HG03460 (cell line): ENCODE results near the gene CTPS2.
"Not testable (repeated sequence)": the region's sequence is repeated elsewhere in the genome, so short reads cannot be mapped to it uniquely, and the experiment has no call there.

Experiments
- ATAC-seq: cut with Tn5 transposase; IDR thresholded peaks from one replicate; pipeline ENCODE4 v1.9.1; 2021; ENCODE audit not compliant: unreplicated experiment

CTPS2 gene

DNA sequence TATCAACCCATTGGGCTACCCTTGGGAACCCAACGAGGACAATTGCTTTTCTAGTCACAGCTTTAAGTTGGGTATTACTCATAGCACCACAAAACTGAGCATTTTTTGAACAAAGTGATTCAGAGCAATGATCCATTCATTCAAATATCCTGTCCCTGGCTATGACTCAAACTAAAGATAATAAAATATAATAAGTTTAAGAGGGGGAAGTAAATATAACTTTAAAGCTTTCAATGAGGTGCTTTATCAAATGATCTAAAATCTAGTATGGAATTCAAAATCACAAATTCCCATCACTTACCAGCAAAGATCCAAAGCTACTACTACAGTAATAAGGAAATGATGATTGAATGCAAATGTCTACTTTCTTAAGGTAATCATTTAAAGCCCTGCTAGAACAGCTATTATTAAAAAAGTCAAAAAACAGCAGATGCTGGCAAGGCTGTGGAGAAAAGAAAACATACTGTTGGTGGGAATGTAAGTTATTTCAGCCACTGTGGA is 102.3 kb downstream of the CTPS2 start:
- no peak for ATAC-seq

DNA sequence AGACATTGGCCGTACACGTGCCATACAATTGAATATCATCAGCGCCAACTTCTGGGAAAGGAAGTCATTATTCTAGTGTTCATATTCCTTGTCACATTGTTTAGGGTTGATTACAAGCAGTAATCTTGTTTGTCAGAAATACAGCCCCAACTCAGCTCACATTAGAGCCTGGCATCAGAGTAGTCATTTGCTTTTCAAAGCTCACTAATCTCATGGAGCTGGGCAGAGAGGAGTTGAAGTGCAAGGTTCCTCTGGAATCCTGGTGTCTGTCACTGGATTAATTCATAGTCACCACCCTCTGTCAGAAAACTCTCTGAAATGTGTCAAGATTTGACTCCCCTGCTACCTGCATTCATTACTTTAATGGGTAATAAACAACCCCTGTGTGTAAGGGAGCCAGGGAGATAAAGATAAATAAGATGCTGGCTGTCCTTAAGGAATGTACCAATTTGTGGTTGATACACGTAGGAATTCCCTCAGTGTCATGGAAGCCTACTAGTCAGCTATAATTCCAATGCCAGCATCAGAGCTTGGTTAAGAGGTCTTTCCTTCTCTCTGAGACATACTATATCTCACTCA is 106.2 kb downstream of the CTPS2 start:
- no peak for ATAC-seq

DNA sequence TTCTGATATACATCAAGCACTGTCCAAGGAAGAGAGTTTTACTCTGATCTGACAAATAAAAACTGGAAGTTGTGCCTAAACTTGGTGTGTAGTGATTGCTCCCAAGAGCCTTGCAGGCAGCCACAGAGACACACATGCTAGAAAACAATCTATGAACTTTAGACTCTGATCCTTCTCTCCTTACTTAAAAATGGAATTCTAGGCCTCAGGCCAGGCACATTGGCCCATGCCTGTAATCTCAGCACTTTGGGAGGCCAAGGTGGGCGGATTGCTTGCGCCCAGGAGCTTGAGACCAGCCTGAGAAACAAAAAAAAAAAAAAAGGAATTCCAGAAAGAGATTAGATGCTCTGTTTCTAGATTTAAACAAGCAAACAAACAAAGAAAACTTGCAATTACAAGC is 108.1 kb downstream of the CTPS2 start:
- no peak for ATAC-seq

DNA sequence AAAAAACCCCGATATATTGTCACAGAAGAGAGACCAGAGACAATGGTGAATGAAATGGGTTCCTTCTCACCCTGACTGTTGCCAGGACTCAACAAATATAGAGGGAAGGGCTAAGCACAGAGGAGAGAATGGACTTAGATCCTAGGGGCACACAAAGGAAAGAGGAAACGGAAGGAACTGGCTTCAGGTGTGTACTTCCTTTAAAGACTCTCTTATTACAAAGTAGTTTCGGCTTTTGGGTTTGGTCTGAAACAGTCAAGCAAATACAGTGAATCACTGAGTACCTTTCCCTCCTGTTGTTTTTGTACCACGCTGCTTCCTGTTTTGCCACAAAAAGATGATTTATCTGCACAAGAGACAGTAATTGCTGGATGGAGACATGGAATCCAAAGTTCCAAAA is 108.6 kb downstream of the CTPS2 start:
- ATAC-seq, result no peak

DNA sequence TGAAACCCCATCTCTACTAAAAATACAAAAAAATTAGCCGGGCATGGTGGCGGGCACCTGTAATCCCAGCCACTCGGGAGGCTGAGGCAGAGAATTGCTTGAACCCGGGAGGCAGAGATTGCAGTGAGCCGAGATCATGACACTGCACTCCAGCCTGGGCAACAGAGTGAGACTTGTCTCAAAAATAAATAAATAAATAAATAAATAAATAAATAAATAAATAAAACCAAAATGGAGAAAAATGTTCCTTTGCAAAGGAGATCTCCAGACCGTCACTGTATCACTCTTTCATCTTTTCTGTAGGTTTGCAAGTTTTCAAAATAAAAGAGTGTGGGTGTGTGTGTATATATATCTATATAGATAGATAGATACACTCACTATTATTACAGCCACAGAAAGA is 109.2 kb downstream of the CTPS2 start:
- ATAC-seq, result not testable (repeated sequence)

DNA sequence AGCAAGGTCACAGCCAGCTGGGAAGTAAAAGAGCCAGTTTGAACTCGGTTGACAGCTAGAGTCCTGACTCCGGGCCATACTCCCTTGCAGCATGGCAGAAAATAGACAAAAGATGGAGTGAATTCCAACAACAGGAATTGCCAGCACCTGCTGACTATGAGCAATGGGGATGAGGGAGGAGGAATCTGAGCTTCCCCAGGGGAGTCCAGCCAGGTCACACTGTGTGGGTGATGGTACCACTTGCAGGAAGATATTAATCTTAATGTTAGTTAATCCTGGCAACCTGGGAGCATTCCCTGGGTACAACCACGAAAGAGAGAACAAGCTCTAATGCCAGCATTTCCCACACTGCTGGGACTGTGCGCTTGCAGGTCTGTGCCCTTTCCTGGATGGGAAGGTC is 110.6 kb downstream of the CTPS2 start:
- ATAC-seq, result no peak

DNA sequence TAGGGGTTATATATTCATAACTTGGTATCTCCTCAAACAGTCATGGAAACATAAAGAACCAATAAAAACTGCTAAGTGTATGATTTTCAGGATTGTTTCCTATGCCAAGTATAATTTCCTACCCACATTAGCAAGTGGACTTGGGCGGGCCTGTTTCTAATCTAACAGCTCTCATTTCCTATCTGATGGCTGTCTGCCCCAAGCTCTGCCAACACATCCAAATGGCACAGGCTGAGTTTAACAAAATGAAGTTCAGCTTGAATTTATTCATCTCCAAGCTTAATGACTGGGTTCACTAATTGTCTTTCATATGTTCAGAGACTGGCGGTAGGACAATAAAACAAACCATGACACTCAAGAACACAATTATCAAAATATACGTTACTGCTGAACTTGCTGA is 118.0 kb downstream of the CTPS2 start:
- no peak for ATAC-seq

DNA sequence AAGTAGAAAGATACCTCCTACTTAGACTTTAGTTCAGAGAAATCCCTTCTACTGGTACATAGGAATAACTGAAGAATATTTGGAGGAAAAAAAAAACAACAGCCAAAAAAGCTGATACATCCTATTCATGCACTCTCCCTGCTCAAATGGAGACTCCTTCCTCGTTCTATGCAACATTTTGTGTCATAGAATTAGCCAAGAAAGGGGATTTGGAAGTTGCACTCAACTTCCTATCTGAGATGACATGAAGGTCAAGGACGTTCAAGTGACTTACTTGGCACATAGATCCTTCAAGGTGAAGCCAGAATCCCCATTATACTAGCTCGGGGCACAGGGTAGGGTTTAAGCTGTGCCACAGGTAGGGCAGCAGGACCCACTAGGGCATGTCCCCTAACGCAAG is 118.7 kb downstream of the CTPS2 start:
- no peak for ATAC-seq

DNA sequence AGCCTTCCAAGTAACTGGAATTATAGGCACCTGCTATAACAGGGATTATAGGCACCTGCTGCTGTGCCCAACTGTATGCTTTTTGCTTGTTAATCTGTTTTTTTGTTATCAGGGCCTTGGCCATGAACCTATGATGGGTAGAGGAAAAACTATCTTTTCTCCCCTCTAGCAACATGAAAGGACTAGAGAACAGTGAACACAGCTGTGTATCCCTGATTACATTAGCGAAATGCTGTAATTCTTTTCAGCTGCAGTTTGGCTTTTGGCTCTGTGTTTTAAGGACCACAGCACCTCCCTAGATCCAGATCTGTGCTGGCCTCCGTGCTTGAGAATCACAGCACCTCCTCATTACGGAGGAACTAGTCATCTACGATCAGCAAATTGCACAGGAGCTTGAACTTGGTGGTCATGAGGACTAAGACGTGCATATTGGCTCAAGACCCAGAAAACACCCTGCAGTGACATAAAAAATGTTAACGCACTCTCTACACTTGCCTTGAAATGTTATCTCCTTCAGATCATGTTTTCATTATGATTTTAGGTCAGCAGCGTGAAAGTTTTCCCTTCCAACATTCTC is 120.2 kb downstream of the CTPS2 start:
- no peak for ATAC-seq

DNA sequence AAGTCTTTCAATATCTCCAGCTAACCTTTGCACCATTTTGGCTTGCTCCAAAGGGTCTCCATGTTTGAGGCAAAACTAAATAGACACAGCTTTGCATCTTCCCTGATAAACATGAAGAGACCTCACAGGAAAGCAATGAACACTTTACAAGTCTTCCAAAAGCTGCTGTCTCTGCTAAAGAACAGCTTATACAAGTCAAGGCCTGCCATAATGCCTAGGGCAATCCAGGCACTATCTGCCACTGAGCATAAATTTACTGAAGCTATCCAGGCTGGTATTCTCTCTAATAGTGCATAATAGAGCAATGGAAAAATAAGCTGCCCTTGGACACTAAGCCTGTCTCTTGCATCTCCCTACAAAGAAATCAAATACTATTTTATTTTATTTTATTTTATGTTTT is 122.6 kb downstream of the CTPS2 start:
- no peak for ATAC-seq

DNA sequence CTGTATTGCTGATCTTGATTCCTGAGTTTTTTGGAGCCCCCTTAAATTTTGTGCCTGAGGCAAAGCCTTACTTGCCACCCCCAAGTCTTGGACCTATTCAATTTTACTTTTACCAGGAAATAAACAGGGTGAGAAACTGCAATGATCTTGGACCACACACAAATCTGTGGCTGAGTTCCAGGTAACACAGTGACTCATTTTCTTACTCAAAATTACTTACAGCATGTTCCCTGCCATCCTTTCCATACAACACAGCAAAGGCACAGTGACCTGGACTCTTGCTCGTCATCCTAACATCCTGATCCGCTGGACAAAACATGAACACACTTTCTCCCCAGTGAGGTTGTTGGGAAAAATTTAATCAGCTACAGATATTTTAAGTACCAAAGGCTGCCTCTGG is 123.3 kb downstream of the CTPS2 start:
- no peak for ATAC-seq

DNA sequence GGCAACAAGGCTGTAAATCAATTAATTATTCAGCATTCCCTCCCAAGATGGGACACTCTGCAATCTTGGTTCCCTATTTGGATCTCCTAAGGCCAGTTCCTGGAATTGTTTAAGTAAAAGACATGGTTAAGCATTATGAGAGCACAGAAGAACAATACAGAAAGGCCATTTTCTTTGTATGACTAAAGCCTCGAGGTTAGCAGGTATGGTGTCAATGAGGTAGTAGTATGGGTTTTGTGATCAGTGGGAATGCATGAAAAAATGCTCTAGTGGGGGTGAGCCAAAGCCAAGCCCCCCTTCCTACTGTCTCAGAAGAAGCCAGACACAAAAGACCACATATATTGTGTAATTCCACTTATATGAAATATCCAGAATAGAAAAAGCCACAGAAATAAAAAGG is 124.2 kb downstream of the CTPS2 start:
- ATAC-seq, result no peak

DNA sequence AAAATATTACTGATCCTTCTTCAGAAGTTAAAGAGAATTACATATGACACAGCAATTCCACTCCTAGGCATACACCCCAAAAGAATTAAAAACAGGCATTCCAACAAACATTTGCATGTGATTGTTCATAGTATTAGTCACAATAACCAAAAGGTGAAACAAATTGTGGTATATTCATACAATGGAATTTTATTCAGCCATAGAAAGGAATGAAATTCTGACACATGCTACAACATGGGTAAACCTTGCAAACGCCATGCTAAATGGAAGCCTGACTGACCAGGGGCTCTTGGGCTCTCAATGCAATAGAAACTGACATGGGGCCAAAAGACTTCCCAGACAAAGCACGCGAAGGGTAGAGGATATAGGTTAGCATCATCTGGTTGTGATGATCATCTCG is 124.6 kb downstream of the CTPS2 start:
- ATAC-seq, result no peak

DNA sequence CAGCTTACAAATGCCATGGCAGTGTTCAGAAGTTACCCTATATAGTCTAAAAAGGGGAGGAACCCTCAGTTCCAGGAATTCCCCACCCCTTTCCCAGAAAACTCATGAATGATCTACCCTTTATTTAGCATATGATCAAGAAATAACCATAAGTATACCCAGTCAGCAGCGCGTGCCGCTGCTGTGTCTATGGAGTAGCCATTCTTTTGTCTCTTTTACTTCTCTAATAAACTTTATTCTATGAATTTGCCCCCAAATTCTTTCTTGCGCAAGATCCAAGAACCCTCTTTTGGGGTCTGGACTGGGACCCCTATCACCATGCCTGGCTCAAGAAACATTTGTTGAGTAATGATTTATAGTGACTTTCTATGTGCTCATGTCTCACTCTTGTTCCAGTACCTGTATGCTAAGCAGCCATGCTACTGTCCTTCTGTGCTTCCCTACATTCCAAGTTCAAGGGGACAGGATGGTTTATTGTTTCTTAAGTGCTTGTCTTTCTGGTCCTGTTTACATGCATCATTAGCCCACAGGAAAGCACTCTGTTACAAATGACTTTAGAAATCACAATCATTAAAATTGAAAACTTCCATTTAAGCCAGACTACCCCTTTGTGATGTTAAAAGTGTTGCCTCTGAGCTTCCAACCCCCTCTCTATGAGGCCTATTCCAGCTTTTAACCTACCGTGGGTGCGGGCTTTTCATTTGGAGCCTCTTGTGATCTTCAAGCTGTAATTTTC is 125.9 kb downstream of the CTPS2 start:
- ATAC-seq, result no peak

DNA sequence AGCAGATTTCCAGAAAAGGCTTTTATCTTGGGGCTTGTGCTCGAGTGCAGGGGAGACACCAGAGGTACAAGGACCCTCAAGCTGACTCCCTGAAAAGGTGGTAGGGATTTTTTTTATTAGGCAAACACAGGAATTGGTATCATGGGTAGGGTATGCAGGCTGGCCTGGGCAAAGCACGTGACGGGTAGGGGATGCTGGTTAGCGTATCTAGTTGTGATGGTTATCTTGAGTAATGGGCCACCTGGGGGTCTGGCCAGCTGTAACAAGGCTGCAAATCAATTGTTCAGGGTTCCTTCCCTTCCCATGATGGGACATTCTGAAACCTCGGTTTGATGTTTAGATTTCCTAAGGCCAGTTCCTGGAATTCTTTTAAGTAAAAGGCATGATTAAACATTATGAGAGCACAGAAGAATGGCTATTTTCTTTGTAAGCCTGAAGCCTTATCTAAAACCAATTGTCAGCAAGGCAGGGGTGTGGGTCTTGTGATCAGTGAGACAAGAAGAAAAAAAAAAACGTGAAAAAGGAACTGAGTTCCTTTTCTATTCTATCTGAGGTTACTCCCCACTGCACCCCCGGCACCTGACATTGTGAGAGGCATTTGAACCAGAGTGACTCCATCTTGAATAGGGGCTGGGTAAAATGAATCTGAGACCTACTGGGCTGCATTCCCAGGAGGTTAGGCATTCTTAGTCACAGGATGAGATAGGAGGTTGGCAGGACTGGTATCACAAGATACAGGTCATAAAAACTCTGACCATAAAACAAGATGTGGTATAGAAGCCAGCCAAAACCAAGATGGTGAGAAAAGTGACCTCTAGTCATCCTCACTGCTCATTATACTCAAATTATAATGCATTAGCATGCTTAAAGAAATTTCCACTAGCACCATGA is 126.7 kb downstream of the CTPS2 start:
- no peak for ATAC-seq

DNA sequence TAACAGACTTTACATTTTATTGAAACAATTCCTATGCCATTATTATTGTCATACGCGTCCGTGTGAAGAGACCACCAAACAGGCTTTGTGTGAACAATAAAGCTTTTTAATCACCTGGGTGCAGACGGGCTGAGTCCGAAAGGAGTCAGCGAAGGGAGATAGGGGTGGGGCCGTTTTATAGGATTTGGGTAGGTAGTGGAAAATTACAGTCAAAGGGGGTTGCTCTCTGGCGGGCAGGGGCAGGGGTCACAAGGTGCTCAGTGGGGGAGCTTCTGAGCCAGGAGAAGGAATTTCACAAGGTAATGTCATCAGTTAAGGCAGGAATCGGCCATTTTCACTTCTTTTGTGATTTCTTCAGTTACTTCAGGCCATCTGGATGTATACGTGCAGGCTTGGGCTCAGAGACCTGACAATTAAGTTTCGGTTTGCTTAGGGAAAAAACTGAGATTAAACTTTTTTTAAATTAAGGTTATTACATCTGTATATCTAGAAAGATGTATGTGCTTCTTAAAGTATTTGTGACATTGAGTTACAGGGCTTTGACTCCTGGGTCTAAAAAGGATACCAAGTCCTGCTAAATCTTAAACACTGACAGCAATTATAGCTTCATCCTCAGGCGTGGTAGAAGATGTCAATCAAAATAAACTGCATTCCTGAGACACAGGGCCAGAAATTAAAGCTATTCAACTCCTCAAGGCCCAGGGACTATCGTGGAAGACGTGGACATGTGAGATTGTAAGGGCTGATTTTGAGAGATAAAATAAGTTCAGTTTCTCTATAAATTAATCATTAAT is 132.3 kb downstream of the CTPS2 start:
- ATAC-seq, result not testable (repeated sequence)

DNA sequence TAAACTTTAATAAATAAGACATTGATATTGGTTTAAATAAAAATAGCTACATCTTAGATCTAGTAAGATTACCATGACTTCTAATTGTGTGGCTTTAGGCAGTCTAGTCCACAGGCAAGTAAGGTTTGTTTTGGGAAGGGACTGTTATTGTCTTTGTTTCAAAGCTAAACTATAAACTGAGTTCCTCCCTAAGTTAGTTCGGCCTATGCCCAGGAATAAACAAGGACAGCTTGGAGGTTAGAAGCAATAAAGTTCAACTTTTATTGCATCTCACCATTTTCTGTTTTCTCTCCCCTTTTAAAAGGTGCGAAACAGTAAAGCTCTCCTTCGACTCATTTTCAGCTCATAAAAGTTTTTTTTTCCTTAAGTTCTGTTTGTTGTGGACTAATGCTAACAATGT is 133.0 kb downstream of the CTPS2 start:
- no peak for ATAC-seq

DNA sequence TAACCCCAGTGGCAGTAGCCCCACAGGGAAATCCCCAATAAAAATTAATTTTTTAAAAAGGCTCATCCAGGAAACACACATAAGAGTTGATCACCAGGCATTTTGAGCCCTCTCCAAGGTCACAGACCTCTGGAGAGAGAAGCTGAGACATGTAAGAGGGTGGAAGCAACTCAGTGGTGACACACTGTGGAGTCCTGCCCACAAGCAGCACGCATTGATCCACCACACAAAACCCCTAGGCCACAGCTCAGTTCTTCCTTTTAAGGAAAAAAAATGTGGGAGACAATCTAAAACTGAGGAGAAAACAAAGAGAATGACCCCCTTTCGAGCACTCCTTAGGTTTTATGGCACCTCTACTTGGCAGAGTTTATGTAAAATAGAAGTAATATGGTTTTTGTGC is 134.3 kb downstream of the CTPS2 start:
- no peak for ATAC-seq

DNA sequence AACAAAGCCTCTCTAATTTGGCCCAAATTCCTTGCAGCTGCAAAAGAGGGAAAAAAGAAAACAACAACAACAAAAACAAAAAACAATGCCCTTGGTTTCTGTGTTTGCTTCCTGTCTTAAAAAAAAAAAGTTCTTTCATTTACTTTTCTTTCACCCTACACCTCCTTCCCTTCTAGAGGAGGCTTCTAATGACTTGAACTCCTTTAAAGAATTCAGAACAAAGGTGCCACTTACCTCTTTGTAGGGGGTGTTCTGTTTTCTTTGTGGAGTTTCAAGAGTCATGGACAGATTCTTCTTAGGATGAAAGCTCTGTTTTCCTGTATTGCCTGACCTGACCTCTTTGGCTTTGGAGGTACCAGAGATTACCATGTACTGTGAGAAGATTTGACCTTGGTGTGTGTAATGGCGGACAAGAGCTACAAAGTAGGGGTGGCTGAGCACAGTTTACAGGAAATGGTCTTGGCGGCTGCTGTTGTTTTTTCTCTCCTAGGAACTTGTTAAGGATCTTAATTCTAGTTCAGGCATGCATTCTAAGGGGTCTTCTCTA is 134.9 kb downstream of the CTPS2 start:
- no peak for ATAC-seq

DNA sequence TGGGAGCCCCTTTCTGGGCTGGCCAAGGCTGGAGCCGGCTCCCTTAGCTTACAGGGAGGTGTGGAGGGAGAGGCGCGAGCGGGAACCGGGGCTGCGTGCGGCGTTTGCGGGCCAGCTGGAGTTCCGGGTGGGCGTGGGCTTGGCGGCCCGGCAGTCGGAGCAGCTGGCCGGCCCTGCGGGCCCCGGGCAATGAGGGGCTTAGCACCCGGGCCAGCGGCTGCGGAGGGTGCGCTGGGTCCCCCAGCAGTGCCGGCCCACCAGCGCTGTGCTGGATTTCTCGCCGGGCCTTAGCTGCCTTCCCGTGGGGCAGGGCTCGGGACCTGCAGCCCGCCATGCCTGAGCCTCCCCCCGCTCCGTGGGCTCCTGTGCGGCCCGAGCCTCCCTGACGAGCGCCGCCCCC is 137.1 kb downstream of the CTPS2 start:
- not testable (repeated sequence) for ATAC-seq
